ENCODE data around the gene GEMIN5.

GEMIN5 gene

DNA sequence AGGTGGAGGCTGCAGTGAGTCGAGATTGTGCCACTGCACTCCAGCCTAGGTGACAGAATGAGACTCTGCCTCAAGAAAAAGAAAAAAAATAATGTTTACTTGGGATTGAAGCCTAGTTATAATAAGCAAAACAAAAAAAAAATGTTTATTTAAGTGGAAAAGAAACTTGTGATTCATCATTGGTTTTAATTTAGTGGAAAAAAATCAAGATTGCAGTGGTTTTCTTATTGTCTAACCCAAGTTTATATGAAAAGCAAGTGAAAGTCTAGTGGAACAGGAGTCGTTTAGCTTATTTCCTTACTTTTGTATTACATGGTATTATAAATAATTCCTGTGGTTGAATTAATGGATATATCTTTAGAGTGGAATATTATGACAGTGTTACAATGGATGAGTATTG lies 71.2 kb downstream of the GEMIN5 start:
- DNase-seq (ENCODE audit: insufficient read length) = no peak
- FAIRE-seq = no peak

GRCh38 chr5:154865466-154866184 lies 72.4 kb downstream of the GEMIN5 start:
- DNase-seq (ENCODE audit: insufficient read length) (no peak), FAIRE-seq (no peak)
- TF ChIP-seq TAF1 (IDR thresholded peaks at IDR 0.05; ENCODE audit: borderline replicate concordance, low read depth, low read length) = no peak
- no peak for TF ChIP-seq POLR2A (IDR thresholded peaks at IDR 0.05; ENCODE audit: low read depth, low read length)
- no peak for TF ChIP-seq POLR2AphosphoS5 (IDR thresholded peaks at IDR 0.05; ENCODE audit: low read depth, low read length)

More for the DNA sequence above, 71.2 kb downstream of the GEMIN5 start:
- no peak for TF ChIP-seq POLR2AphosphoS5 (IDR thresholded peaks at IDR 0.05; ENCODE audit: low read depth, low read length)
- no peak for TF ChIP-seq TAF1 (IDR thresholded peaks at IDR 0.05; ENCODE audit: borderline replicate concordance, low read depth, low read length)
- no peak for TF ChIP-seq POLR2A (IDR thresholded peaks at IDR 0.05; ENCODE audit: low read depth, low read length)

DNA sequence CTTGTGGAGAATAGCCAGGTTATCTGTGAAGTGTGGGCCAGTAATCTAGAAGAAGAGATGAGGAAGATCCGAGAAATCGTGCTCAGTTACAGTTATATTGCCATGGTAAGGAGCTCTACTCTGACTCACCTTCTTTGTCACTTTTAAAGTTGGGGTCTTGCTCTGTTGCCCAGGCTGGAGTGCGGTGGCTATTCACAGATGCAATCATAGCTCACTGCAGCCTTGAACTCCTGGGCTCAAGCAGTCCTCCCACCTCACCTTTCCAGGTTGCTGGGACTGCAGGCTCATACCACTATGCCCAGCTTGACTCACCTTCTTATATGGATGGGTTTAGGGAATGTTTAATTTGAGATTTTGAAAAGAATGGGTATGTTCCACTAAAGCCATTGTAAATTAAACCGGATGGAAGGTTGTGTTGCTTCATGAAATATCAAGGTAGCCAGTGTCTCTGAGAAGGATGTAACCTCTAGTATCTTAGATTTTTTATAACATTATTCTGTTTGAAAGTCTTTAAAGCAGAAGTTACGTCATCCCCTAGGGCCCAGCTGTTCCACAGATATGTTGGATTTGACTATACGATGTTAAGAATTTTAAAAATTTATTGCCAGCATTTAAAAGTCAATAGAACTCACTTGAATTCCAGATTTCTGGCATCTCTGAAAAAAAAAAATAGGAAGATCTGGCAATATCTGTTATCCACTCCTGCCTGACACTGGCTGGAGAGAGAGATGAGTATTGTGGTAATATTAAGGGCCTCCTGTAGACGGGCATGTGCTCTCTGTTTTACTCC lies 74.5 kb downstream of the GEMIN5 start:
- no peak for TF ChIP-seq POLR2A (IDR thresholded peaks at IDR 0.05; ENCODE audit: low read depth, low read length)
- no peak for TF ChIP-seq TAF1 (IDR thresholded peaks at IDR 0.05; ENCODE audit: borderline replicate concordance, low read depth, low read length)
- no peak for TF ChIP-seq POLR2AphosphoS5 (IDR thresholded peaks at IDR 0.05; ENCODE audit: low read depth, low read length)
- no peak for DNase-seq (ENCODE audit: insufficient read length)
- FAIRE-seq = no peak

DNA sequence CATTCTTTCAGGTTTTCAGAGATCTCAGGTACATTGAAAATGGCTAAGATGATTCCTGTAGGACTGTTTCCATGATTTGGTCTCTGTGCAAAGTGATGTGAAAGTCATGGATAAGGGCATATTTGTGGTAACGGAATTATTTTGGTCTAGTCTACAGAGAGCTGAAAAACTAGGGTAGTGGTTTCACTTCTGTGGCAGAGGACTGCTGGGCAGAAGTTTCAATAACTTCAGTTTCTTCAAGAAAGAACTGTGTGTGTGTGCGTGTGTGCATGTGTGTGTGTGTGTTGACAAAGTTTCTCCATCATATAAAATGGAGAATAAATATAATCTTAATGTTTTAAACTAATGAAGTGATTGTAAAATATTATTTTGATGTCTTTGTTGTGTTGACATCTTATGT lies 75.2 kb downstream of the GEMIN5 start:
- TF ChIP-seq POLR2AphosphoS5 (IDR thresholded peaks at IDR 0.05; ENCODE audit: low read depth, low read length) = no peak
- TF ChIP-seq POLR2A (IDR thresholded peaks at IDR 0.05; ENCODE audit: low read depth, low read length) = no peak
- TF ChIP-seq TAF1 (IDR thresholded peaks at IDR 0.05; ENCODE audit: borderline replicate concordance, low read depth, low read length) = no peak
- DNase-seq (ENCODE audit: insufficient read length) (no peak), FAIRE-seq (no peak)

- FAIRE-seq = no peak
- no peak for DNase-seq (ENCODE audit: insufficient read length)
Observed at GRCh38 chr5:154861946-154862345, 76.1 kb downstream of the GEMIN5 start.

DNA sequence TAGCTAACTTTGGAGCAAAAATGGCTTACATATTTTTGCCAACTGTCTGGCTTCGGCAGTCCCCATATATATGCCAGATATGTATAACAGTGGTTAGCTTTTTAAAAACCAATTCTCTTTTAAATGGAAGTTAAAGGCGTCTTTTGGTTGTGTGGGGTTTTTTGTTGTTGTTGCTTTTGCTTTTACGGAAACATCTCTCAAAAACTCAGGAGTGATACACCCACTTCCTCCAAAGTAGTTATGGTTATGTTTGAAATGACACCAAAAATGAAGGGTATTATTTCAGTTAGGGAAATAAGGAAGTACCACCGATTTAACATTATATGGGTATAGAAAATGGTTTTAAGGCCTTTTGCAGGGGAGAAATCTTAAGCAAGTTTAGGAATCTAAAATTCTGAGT lies 77.2 kb downstream of the GEMIN5 start:
- DNase-seq (ENCODE audit: insufficient read length) = no peak
- FAIRE-seq = no peak
- TF ChIP-seq TAF1 (IDR thresholded peaks at IDR 0.05; ENCODE audit: borderline replicate concordance, low read depth, low read length) = no peak
- no peak for TF ChIP-seq POLR2A (IDR thresholded peaks at IDR 0.05; ENCODE audit: low read depth, low read length)
- TF ChIP-seq POLR2AphosphoS5 (IDR thresholded peaks at IDR 0.05; ENCODE audit: low read depth, low read length) = no peak

More at GRCh38 chr5:154861946-154862345, 76.1 kb downstream of the GEMIN5 start:
- TF ChIP-seq POLR2A (IDR thresholded peaks at IDR 0.05; ENCODE audit: low read depth, low read length) (no peak), TAF1 (IDR thresholded peaks at IDR 0.05; ENCODE audit: borderline replicate concordance, low read depth, low read length) (no peak), POLR2AphosphoS5 (IDR thresholded peaks at IDR 0.05; ENCODE audit: low read depth, low read length) (no peak)

- TF ChIP-seq POLR2AphosphoS5 (IDR thresholded peaks at IDR 0.05; ENCODE audit: low read depth, low read length) = no peak
- no peak for TF ChIP-seq TAF1 (IDR thresholded peaks at IDR 0.05; ENCODE audit: borderline replicate concordance, low read depth, low read length)
- TF ChIP-seq POLR2A (IDR thresholded peaks at IDR 0.05; ENCODE audit: low read depth, low read length) = no peak
- DNase-seq (ENCODE audit: insufficient read length) (no peak), FAIRE-seq (no peak)
Observed at GRCh38 chr5:154860123-154860522, 77.9 kb downstream of the GEMIN5 start.

DNA sequence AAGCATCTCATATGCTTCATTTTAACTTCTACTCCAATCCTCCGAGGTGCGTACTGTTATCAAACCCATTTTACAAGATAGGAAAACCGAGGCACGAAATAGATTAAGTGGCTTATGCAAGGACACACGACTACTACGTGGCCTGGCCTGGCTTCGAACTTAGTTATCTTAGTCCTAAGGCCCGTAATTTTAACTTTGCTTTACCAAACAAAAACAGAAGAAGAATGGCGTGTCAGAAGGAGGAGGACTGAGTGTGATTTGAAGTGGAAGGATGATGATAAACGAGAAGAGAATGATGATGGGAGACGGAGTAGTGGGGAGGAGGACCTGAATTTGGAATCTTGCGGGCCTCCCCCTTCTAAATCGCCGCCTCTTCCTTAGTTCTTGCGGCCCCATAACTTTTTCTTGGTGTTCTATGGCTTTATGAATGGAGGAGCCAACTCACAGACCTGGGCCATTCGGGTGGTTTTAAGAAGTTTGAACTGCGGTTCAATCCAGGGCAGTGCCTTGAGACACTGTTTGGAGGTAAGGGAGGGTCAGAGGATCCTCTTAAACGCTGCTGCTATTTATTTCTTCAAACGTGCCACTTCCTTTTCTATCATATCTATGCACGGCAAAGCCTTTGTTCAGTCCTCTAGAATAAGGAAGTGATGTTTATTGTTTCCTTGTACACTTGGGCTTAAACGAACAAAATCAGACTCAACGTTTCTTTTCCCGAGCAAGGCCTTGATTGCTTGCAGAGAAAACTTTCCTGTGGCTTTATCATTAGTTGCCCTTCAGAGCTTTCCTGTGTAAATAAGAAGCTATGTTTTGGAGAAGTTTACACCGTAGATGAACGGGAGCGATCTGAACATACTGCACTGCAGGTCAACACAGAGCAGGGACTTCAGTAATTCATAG lies 78.8 kb downstream of the GEMIN5 start:
- FAIRE-seq (no peak), DNase-seq (ENCODE audit: insufficient read length) (no peak)

DNA sequence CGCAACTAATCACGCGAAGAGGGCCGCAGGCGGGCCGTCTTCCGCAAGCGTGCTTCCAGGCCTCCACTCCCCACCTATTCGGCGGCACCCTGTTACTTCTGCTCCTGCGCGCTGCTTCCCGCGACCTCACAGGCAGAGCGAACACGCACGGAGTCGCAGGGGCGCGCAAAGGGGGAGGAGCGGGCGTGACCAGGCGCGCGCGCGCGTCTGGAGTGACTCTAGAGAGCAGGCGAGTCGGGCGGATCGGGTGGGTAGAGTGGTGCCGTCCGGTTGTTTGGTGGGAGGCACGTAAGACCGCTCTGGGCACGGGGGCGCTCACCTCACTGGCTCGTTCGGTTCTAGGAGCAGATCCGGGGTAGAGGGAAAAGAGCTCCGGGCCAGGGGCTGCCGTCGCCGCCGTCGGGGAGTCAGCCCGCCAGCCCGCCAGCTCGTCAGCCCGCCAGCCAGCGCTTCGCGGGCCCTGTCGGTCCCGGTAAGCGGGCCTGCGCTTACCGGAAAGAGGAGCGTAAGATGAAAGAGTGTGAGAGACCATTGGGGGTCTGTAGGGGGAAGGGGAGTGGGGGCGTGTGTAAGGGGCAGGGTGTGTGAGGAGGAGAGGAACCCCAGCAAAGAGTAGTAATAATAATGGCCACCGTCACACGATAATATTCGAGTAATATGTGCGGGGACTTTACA lies 79.6 kb downstream of the GEMIN5 start, which contains the start of gene CNOT8:
Gene CNOT8, plus strand, starts transcription at position 331 of the 675 bp plus-strand sequence. CDS start 4,652 bp downstream, outside the sequence.
- FAIRE-seq (peak; percentile 91), DNase-seq (ENCODE audit: insufficient read length) (peak; percentile 70)
- TF ChIP-seq POLR2A (IDR thresholded peaks at IDR 0.05; ENCODE audit: low read depth, low read length) (peak; percentile 85), TAF1 (IDR thresholded peaks at IDR 0.05; ENCODE audit: borderline replicate concordance, low read depth, low read length) (peak; percentile 82), POLR2AphosphoS5 (IDR thresholded peaks at IDR 0.05; ENCODE audit: low read depth, low read length) (peak; percentile 78)

More for the DNA sequence above, 78.8 kb downstream of the GEMIN5 start:
- TF ChIP-seq POLR2AphosphoS5 (IDR thresholded peaks at IDR 0.05; ENCODE audit: low read depth, low read length) (no peak), POLR2A (IDR thresholded peaks at IDR 0.05; ENCODE audit: low read depth, low read length) (peak; percentile 32; the same call in 1 of the 2 replicates), TAF1 (IDR thresholded peaks at IDR 0.05; ENCODE audit: borderline replicate concordance, low read depth, low read length) (no peak)

- peak; percentile 69 for DNase-seq (ENCODE audit: insufficient read length)
- TF ChIP-seq POLR2AphosphoS5 (IDR thresholded peaks at IDR 0.05; ENCODE audit: low read depth, low read length) (peak; percentile 23), TAF1 (IDR thresholded peaks at IDR 0.05; ENCODE audit: borderline replicate concordance, low read depth, low read length) (no peak), POLR2A (IDR thresholded peaks at IDR 0.05; ENCODE audit: low read depth, low read length) (peak; percentile 62; the same call in 1 of the 2 replicates)
- FAIRE-seq = peak; percentile 83
Observed at GRCh38 chr5:154857530-154858296, 80.3 kb downstream of the GEMIN5 start.

Data from GM12892 (cell line).